Kasumi-1 (cell line): ENCODE data around the gene NECTIN3.

ENCODE experiments used
- DNase-seq, 2 experiments: peaks; one replicate each; lab custom pipeline; 2025; lab: John Stamatoyannopoulos, UW

The NECTIN3 gene

GRCh38 chr3:111210003-111210711, 138.5 kb downstream of the NECTIN3 start:
- no peak for DNase-seq

DNA sequence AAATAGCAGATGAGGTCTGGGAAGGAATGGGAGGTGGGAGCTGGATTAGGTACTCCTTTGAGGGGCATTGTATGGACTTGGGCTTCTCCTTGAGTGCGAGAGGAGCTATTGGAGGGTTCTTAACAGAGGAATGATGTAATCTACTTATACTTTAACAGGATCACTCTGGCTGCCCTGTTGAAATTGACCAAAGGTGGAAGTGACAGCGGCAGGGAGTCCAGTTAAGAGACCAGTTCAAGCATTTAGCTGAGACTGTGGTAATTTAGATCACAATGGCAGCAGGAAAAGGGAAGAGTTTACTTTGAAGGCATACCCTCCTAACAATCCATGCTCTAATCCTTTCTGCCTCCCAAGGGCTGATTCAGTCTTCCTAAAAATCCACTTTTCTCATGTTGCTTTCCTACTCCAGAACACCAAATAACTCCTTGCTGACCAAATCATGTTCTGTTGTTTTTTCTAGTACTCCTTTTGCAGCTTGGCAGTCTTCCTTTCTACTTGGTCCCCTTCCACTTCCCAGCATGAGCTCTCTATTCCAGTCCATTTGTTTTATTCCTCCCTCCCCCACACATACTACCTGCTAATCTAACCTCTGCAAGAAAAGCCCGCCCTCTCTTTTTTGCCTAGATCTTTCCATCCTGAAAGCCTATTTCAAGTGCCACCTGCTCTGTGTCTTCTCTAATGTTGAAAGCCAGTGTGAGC, 139.4 kb downstream of the NECTIN3 start:
- no peak for DNase-seq

- DNase-seq: no peak
Observed at GRCh38 chr3:111212511-111212910, 140.9 kb downstream of the NECTIN3 start.

GRCh38 chr3:111215481-111215880, 143.9 kb downstream of the NECTIN3 start:
- no peak for DNase-seq

DNA sequence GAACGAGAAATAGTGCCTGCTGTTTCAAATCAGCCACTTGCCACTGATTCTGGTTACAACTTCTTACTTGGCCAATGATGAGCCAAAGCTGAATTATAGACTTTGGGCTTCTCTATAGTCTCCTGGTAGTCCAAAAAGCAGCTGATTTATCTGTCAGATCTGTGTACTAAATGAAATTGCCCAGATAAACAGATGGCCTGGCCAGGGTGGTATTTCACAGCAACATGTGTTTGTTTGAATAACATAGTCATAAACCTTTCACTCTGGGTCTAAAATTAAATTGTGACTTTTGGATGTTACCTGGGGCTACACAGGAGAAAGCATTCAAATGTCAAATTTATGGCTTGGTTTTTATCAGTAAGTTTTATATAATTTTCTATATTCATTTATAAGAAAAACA, 147.0 kb downstream of the NECTIN3 start:
- DNase-seq: no peak

- DNase-seq: no peak
Observed at GRCh38 chr3:111227216-111227615, 155.6 kb downstream of the NECTIN3 start.

GRCh38 chr3:111229301-111229700, 157.7 kb downstream of the NECTIN3 start:
- no peak for DNase-seq

GRCh38 chr3:111236836-111237713, 165.5 kb downstream of the NECTIN3 start:
- DNase-seq: no peak

GRCh38 chr3:111237946-111238345, 166.3 kb downstream of the NECTIN3 start:
- DNase-seq: no peak

DNA sequence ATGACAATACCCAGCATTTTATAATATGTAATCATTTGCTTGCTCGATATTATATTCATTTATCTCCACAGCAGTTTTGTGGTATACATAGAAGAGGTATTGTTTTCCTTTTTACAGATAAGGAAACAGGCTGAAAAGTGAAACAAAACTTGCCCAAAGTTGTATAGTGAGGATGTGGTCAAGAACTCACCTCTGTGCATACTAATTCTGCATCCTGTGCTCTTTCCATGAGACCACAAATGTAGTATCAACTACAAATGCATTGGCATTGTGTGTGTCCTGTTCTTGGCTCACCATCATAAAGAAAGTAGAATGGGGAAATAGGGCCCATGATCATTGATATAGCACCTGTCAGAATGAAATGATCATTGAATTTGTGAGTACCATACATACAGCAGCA, 167.3 kb downstream of the NECTIN3 start:
- DNase-seq: no peak

GRCh38 chr3:111241960-111242359, 170.3 kb downstream of the NECTIN3 start:
- DNase-seq: no peak
